Gastrocnemius medialis (tissue), 4 donors: ENCODE data around the gene NKAPL. TPM values are rescaled to one million over a fixed set of nuclear protein-coding genes. Genes with fewer than 3 reads are reported as not detected.
A peak's percentile ranks its signal among the peaks of the same experiment; 100 is the strongest.

ENCODE experiments used
- ATAC-seq, 2 donors: fragments of 150-250 bp; one replicate each; pipeline ENCODE4 v1.9.1; 2016
- DNase-seq, 2 donors: peaks; one replicate each; pipeline ENCODE4 v3.0.0-alpha.2; 2019
- H3K27ac ChIP-seq, 4 donors: fragments of 200-600 bp; sonication (generic); 1 replicate in 1 of 4; 2 replicates in 3 of 4; pipeline ENCODE4 v1.5.1; 2016 to 2018; ENCODE audit warnings: mild to moderate bottlenecking in 2 of 4, moderate library complexity in 1 of 4
- H3K27me3 ChIP-seq, 3 donors: fragments of 200-600 bp; sonication (generic) in 2 of 3; 1 replicate in 1 of 3; 2 replicates in 2 of 3; pipeline versions ENCODE4 v1.5.1 to v1.6.0; 2016 to 2019; ENCODE audit warnings: mild to moderate bottlenecking in 1 of 3, moderate library complexity in 1 of 3
- H3K36me3 ChIP-seq, 2 donors: fragments of 200-600 bp; sonication (generic) in 1 of 2; one replicate each; pipeline ENCODE4 v1.5.1; 2017 to 2018
- H3K4me1 ChIP-seq, 2 donors: fragments of 200-600 bp; sonication (generic) in 1 of 2; one replicate each; pipeline ENCODE4 v1.5.1; 2016 to 2017; ENCODE audit warnings: mild to moderate bottlenecking in 2 of 2
- H3K4me3 ChIP-seq, 4 donors: fragments of 200-600 bp; sonication (generic) in 3 of 4; 1 replicate in 1 of 4; 2 replicates in 3 of 4; pipeline ENCODE4 v1.5.1; 2016 to 2019; ENCODE audit warnings: mild to moderate bottlenecking in 2 of 4
- H3K9me3 ChIP-seq, 3 donors: fragments of 200-600 bp; sonication (generic) in 2 of 3; 1 replicate in 1 of 3; 2 replicates in 2 of 3; pipeline ENCODE4 v1.5.1; 2016 to 2019
- CTCF ChIP-seq, 5 experiments: fragments of 450-650 bp in 3 of 5; fragments of 200-600 bp in 2 of 5; sonication (generic) in 2 of 5; IDR thresholded peaks in 4 of 5; conservative IDR thresholded peaks in 1 of 5; 1 replicate in 4 of 5; 2 replicates in 1 of 5; pipeline ENCODE4 v1.5.1; 2016 to 2019; ENCODE audit warnings: antibody characterized with exemption in 5 of 5, mild to moderate bottlenecking in 3 of 5, moderate library complexity in 3 of 5
- POLR2A ChIP-seq, 2 donors: fragments of 450-650 bp; IDR thresholded peaks; one replicate each; pipeline ENCODE4 v1.6.1; 2017; ENCODE audit warnings: antibody characterized with exemption in 2 of 2, mild to moderate bottlenecking in 2 of 2, moderate library complexity in 2 of 2
- in situ Hi-C, 4 donors: fragments of 200-750 bp; cut with MboI; loops; one replicate each; pipeline versions ENCODE4 v1.15.0 to v1.8.0; 2017; ENCODE audit warnings: low sequenced_read_pairs in 4 of 4
- intact Hi-C: fragments of 100-400 bp; cut with DNase I; formaldehyde crosslinking; loops from one replicate; pipeline ENCODE4 v1.15.1; 2023; ENCODE audit warnings: low total_unique reads
- total RNA-seq, 4 donors: library from RNA; depleted of rRNA; stranded (reverse); fragments of >200 nt; gene quantifications; one replicate each; pipeline versions ENCODE4 v1.1.0 to v1.2.3, GENCODE V29; 2016

The NKAPL gene
- total RNA-seq, 4 donors from 2014 or later, result 1.5 to 10.1 (median 5.6) TPM

GRCh38 chr6:28274888-28275287 is 15.8 kb downstream of the NKAPL start:
- Histone ChIP-seq H3K9me3 (no peaks in the 10 kb centered on the region), H3K36me3 (peaks cover 2 to 63% of the 10 kb centered on the region in 2 donors), H3K4me3 (no peak overlapping the region), H3K4me1 (peaks cover 0 to under 1% of the 10 kb centered on the region in 2 donors), H3K27ac (no peak overlapping the region), H3K27me3 (no peaks in the 10 kb centered on the region)
- in situ Hi-C loops, result loop anchor here in 1 of 4 donors (25.0 kb wide), 1 partner anchor 138 kb away; the partner anchor contains the start of gene ZKSCAN8
- no peak for DNase-seq
- ATAC-seq, result no peak
- no peak for TF ChIP-seq CTCF (IDR thresholded peaks at IDR 0.05 in 4 of 5, conservative IDR thresholded peaks at IDR 0.05 in 1 of 5)
- no peak for TF ChIP-seq POLR2A (IDR thresholded peaks at IDR 0.05)
- intact Hi-C loops, result no loop called here

GRCh38 chr6:28277746-28278145 is 18.6 kb downstream of the NKAPL start:
- no peak for DNase-seq
- peaks cover 9 to 12% of the 10 kb centered on the region in 2 donors for H3K4me1 ChIP-seq
- peaks cover 2 to 51% of the 10 kb centered on the region in 2 donors for H3K36me3 ChIP-seq
- no peak overlapping the region for H3K27ac ChIP-seq
- TF ChIP-seq POLR2A (IDR thresholded peaks at IDR 0.05), result no peak
- TF ChIP-seq CTCF (IDR thresholded peaks at IDR 0.05 in 4 of 5, conservative IDR thresholded peaks at IDR 0.05 in 1 of 5), result no peak
- intact Hi-C loops, result no loop called here
- no peaks in the 10 kb centered on the region for H3K9me3 ChIP-seq
- no peak for ATAC-seq
- no peaks in the 10 kb centered on the region for H3K27me3 ChIP-seq
- no peak overlapping the region for H3K4me3 ChIP-seq
- in situ Hi-C loops, result no loop called here

DNA sequence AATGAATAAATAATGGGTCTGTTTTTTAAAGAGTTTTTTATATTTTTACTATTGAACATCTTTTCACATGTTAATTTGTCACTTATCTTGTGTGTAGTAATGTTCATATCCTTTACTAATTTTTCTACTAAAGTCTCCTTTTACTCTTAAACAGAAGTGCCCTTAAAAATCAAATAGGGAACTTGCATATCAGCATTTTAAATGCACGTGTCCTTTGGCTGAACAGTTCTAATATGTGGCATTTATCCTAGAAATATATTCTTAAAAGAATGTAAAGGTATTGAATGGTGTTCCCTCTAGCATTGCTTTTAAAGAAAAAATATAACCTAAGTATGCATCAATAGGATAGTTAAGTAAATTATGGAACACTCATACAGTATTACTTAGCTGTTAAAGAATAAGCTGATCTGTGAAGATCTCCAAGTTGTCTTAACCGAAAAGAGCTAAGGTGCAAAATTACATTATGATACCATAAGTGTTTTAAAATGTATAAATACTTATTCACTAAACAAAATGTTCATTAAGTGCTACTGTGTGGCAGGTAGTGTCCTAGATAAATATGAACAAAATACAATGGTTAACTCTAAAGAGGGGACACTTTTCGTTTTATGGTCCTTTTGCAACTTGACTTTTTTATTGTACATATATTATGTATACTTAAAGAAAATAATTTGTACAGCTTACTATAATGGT is 21.6 kb downstream of the NKAPL start:
- DNase-seq (no peak), ATAC-seq (no peak)
- intact Hi-C loops (loop anchor here (5.0 kb wide), 1 partner anchor 57 kb away; the partner anchor contains the start of gene ZSCAN31), in situ Hi-C loops (no loop called here)
- Histone ChIP-seq H3K4me1 (peaks cover 9 to 12% of the 10 kb centered on the region in 2 donors), H3K27ac (peak overlapping the region in 1 of 4 donors; percentile 47), H3K9me3 (no peaks in the 10 kb centered on the region), H3K27me3 (no peaks in the 10 kb centered on the region), H3K4me3 (peak overlapping the region; percentile 60 to 83 (median 73)), H3K36me3 (peaks cover 0 to 41% of the 10 kb centered on the region in 2 donors)
- TF ChIP-seq CTCF (IDR thresholded peaks at IDR 0.05 in 4 of 5, conservative IDR thresholded peaks at IDR 0.05 in 1 of 5), result no peak

- Histone ChIP-seq H3K27me3 (no peaks in the 10 kb centered on the region), H3K27ac (peak within 1 kb of the TSS in 2 of 4 donors; percentile 21 to 47), H3K4me1 (peaks cover 9 to 12% of the 10 kb centered on the region in 2 donors), H3K36me3 (peaks cover 0 to 39% of the 10 kb centered on the region in 2 donors), H3K4me3 (peak within 1 kb of the TSS; percentile 60 to 83 (median 73)), H3K9me3 (no peaks in the 10 kb centered on the region)
- TF ChIP-seq CTCF (IDR thresholded peaks at IDR 0.05 in 4 of 5, conservative IDR thresholded peaks at IDR 0.05 in 1 of 5) (no peak), POLR2A (IDR thresholded peaks at IDR 0.05) (no peak)
- in situ Hi-C loops, result no loop called here
- peak; percentile 68 to 85 for ATAC-seq
- intact Hi-C loops, result loop anchor here (5.0 kb wide), 1 partner anchor 56 kb away; the partner anchor contains the start of gene ZSCAN31
- peak; percentile 9 to 36 for DNase-seq
Observed at GRCh38 chr6:28281288-28282064, 22.4 kb downstream of the NKAPL start, which contains the start of gene PGBD1. TSS of gene PGBD1 (plus strand) at chr6:28281572. CDS start at chr6:28283814, 2,242 bp downstream.
